H9 (cell line): Measurements from ENCODE around the gene KCTD21. TPM values are rescaled to one million over a fixed set of nuclear protein-coding genes. Genes with fewer than 3 reads are reported as not detected.

Source experiments
- DNase-seq: peaks from one replicate; pipeline ENCODE4 v3.0.0-alpha.2; 2017
- H2AFZ ChIP-seq: one replicate; pipeline ENCODE4 v1.6.1; 2013; ENCODE audit warnings: mild to moderate bottlenecking, low read length, control low read depth, moderate library complexity
- H2AK5ac ChIP-seq: 2 replicates; pipeline ENCODE4 v1.6.1; 2013; ENCODE audit warnings: low read length, control low read depth, mixed read lengths; ENCODE audit not compliant: insufficient read length
- H2BK120ac ChIP-seq: one replicate; pipeline ENCODE4 v1.6.1; 2013; ENCODE audit warnings: low read depth, mild to moderate bottlenecking, low read length, control low read depth, inconsistent platforms; ENCODE audit not compliant: poor library complexity, severe bottlenecking
- H2BK12ac ChIP-seq: 2 replicates; pipeline ENCODE4 v1.6.1; 2013; ENCODE audit warnings: low read length, control low read depth, mixed read lengths, low read depth; ENCODE audit not compliant: insufficient read length
- H2BK15ac ChIP-seq: 2 replicates; pipeline ENCODE4 v1.6.1; 2013; ENCODE audit warnings: low read depth, low read length, control low read depth
- H2BK20ac ChIP-seq: one replicate; pipeline ENCODE4 v1.6.1; 2013; ENCODE audit warnings: low read depth, mild to moderate bottlenecking, low read length, control low read depth, inconsistent platforms; ENCODE audit not compliant: poor library complexity, severe bottlenecking
- H2BK5ac ChIP-seq: 2 replicates; pipeline ENCODE4 v1.6.1; 2013; ENCODE audit warnings: low read length, control low read depth, mixed read lengths; ENCODE audit not compliant: insufficient read length
- H3K14ac ChIP-seq: 2 replicates; pipeline ENCODE4 v1.6.1; 2013; ENCODE audit warnings: low read length, control low read depth; ENCODE audit not compliant: insufficient read depth
- H3K18ac ChIP-seq: 2 replicates; pipeline ENCODE4 v1.6.1; 2013; ENCODE audit warnings: low read depth, mild to moderate bottlenecking, mixed read lengths, low read length, control low read depth; ENCODE audit not compliant: insufficient read length
- H3K23ac ChIP-seq: 2 replicates; pipeline ENCODE4 v1.6.1; 2013; ENCODE audit warnings: low read length, control low read depth, mixed read lengths, low read depth; ENCODE audit not compliant: insufficient read length
- H3K23me2 ChIP-seq: 2 replicates; pipeline ENCODE4 v1.6.1; 2013; ENCODE audit warnings: low read depth, mild to moderate bottlenecking, mixed read lengths, low read length, control low read depth; ENCODE audit not compliant: insufficient read length, poor library complexity, severe bottlenecking
- H3K27ac ChIP-seq: 2 replicates; pipeline ENCODE4 v1.5.1; 2013; ENCODE audit warnings: low read length, control low read depth, mixed read lengths, low read depth; ENCODE audit not compliant: insufficient read length
- H3K27me3 ChIP-seq: 2 replicates; pipeline ENCODE4 v1.6.1; 2013; ENCODE audit warnings: low read length, control low read depth, inconsistent platforms; ENCODE audit not compliant: insufficient read depth
- H3K4ac ChIP-seq: 2 replicates; pipeline ENCODE4 v1.6.1; 2013; ENCODE audit warnings: low read depth, mild to moderate bottlenecking, control low read depth, inconsistent platforms, low read length, moderate library complexity
- H3K4me1 ChIP-seq: 2 replicates; pipeline ENCODE4 v1.6.1; 2013; ENCODE audit warnings: low read length, control low read depth, inconsistent platforms; ENCODE audit not compliant: insufficient read depth
- H3K4me2 ChIP-seq: 2 replicates; pipeline ENCODE4 v1.6.1; 2013; ENCODE audit warnings: low read length, control low read depth, mixed read lengths; ENCODE audit not compliant: insufficient read length, insufficient read depth
- H3K56ac ChIP-seq: 2 replicates; pipeline ENCODE4 v1.6.1; 2013; ENCODE audit warnings: low read depth, mild to moderate bottlenecking, mixed read lengths, low read length, control low read depth; ENCODE audit not compliant: insufficient read length
- H3K79me1 ChIP-seq: 2 replicates; pipeline ENCODE4 v1.6.1; 2013; ENCODE audit warnings: low read depth, mild to moderate bottlenecking, moderate library complexity, low read length, control low read depth, inconsistent platforms; ENCODE audit not compliant: insufficient read depth, poor library complexity, severe bottlenecking
- H3K79me2 ChIP-seq: 2 replicates; pipeline ENCODE4 v1.6.1; 2013; ENCODE audit warnings: low read length, control low read depth, inconsistent platforms; ENCODE audit not compliant: insufficient read depth
- H3K9ac ChIP-seq: 2 replicates; pipeline ENCODE4 v1.6.1; 2013; ENCODE audit warnings: low read length, control low read depth, mixed read lengths; ENCODE audit not compliant: insufficient read length; ENCODE audit errors: extremely low read depth
- H3K9me3 ChIP-seq: one replicate; pipeline ENCODE4 v1.6.1; 2013; ENCODE audit warnings: low read depth, low read length, inconsistent platforms; ENCODE audit not compliant: control insufficient read depth
- H3T11ph ChIP-seq: one replicate; pipeline ENCODE4 v1.6.1; 2013; ENCODE audit warnings: mild to moderate bottlenecking, low read length, control low read depth, inconsistent platforms
- H4K20me1 ChIP-seq: one replicate; pipeline ENCODE4 v1.6.1; 2013; ENCODE audit not compliant: control insufficient read depth, insufficient read length, insufficient read depth
- H4K5ac ChIP-seq: 2 replicates; pipeline ENCODE4 v1.6.1; 2013; ENCODE audit warnings: low read depth, mild to moderate bottlenecking, mixed read lengths, low read length, control low read depth; ENCODE audit not compliant: insufficient read length
- H4K8ac ChIP-seq: replicated peaks from 2 replicates; pipeline ENCODE4 v1.6.1; 2013; ENCODE audit warnings: low read length, control low read depth, mixed read lengths, low read depth; ENCODE audit not compliant: insufficient read length
- H4K91ac ChIP-seq: 2 replicates; pipeline ENCODE4 v1.6.1; 2013; ENCODE audit warnings: low read depth, mild to moderate bottlenecking, moderate library complexity, mixed read lengths, low read length, control low read depth; ENCODE audit not compliant: insufficient read length
- H3K27ac Mint-ChIP-seq, 3 experiments: 2 replicates in 2 of 3; 3 replicates in 1 of 3; pipeline ENCODE4 v1.8.0; 2020 to 2021; ENCODE audit warnings: mixed read lengths in 3 of 3, mild to moderate bottlenecking in 1 of 3, moderate library complexity in 1 of 3
- H3K27me3 Mint-ChIP-seq: 2 replicates; pipeline ENCODE4 v1.8.0; 2021; ENCODE audit warnings: low read depth, mild to moderate bottlenecking, moderate library complexity, mixed read lengths
- H3K36me3 Mint-ChIP-seq, 3 experiments: 2 replicates in 2 of 3; 3 replicates in 1 of 3; pipeline ENCODE4 v1.8.0; 2020 to 2021; ENCODE audit warnings: low read depth in 3 of 3, mixed read lengths in 3 of 3; ENCODE audit not compliant: insufficient read depth in 1 of 3
- H3K4me1 Mint-ChIP-seq, 2 experiments: 2 replicates each; pipeline ENCODE4 v1.8.0; 2020; ENCODE audit warnings: mixed read lengths in 2 of 2
- H3K4me3 Mint-ChIP-seq, 2 experiments: 2 replicates in 1 of 2; 3 replicates in 1 of 2; pipeline ENCODE4 v1.8.0; 2020 to 2021; ENCODE audit warnings: mild to moderate bottlenecking in 2 of 2, mixed read lengths in 2 of 2, moderate library complexity in 1 of 2
- H3K9me3 Mint-ChIP-seq, 2 experiments: 2 replicates in 1 of 2; 3 replicates in 1 of 2; pipeline ENCODE4 v1.8.0; 2020; ENCODE audit warnings: mild to moderate bottlenecking in 2 of 2, mixed read lengths in 2 of 2, moderate library complexity in 1 of 2
- WGBS: extraction: QIAGEN DNeasy Blood & Tissue Kit; methylation state at CpG from one replicate; pipeline ENCODE4 v1.1.7; 2013; ENCODE audit warnings: missing lambda C conversion rate, low lambda C conversion rate, mixed read lengths; ENCODE audit not compliant: insufficient read length; ENCODE audit errors: extremely low coverage; 5-methylcytosine and 5-hydroxymethylcytosine counted together
- total RNA-seq: library from RNA; stranded (reverse); gene quantifications from 2 replicates; pipeline ENCODE4 v1.2.1, GENCODE V29; 2021
- TF ChIP-seq, protein P1 (sequence below): fragments of 200-600 bp; sonication (generic); conservative IDR thresholded peaks from 3 replicates; pipeline ENCODE4 v1.8.0; 2021; ENCODE audit warnings: antibody characterized with exemption, mild to moderate bottlenecking

Gene KCTD21
- total RNA-seq, 1 experiment from 2014 or later, result 4.0 TPM

DNA sequence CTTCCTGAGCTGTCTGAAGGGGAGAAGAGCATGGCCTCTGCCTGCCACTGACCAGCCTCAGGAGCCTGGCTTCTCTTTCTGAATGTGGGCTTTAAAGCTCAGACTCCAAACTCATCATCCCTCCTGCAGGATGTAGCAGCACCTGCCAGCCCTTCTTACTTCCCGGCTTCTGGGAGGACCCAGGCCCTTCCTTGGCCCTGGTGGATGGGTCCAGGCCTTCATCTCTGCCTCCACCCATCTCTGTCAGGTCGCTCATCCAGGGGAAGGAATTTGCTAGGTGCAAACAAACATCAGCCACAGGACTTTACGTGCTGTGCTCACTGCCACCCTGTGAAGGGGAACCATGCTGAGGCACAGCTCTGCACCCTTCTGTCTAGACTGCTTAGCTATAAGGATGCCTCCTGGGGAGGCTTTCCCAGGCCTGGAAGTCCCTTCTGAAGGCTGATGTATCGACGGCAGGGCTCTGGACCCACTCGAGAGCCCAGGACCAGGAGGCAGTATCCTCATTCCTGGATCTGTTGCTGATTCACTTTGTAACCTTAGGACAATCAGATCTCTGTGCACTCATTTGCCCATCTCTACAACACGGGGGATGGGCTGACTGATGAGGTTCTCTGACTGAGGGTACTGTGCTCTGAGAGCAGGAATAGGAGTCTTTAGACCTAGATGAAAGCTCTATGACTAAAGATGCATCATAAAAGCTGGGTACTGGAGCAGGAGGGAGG lies 31.2 kb upstream of the KCTD21 start:
- H3K9ac ChIP-seq, result no peak overlapping the region
- DNase-seq, result peak; percentile 12
- no peaks in the 10 kb centered on the region for H3K79me1 ChIP-seq
- peaks cover 0 to 20% (median 19%) of the 10 kb centered on the region in 3 experiments; a peak in 6 of 7 replicates for H3K36me3 Mint-ChIP-seq
- no peaks in the 10 kb centered on the region for H3K4me1 ChIP-seq
- TF ChIP-seq, protein P1, sequence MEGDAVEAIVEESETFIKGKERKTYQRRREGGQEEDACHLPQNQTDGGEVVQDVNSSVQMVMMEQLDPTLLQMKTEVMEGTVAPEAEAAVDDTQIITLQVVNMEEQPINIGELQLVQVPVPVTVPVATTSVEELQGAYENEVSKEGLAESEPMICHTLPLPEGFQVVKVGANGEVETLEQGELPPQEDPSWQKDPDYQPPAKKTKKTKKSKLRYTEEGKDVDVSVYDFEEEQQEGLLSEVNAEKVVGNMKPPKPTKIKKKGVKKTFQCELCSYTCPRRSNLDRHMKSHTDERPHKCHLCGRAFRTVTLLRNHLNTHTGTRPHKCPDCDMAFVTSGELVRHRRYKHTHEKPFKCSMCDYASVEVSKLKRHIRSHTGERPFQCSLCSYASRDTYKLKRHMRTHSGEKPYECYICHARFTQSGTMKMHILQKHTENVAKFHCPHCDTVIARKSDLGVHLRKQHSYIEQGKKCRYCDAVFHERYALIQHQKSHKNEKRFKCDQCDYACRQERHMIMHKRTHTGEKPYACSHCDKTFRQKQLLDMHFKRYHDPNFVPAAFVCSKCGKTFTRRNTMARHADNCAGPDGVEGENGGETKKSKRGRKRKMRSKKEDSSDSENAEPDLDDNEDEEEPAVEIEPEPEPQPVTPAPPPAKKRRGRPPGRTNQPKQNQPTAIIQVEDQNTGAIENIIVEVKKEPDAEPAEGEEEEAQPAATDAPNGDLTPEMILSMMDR, result no peak
- H4K8ac ChIP-seq, result no peak overlapping the region
- H2BK5ac ChIP-seq, result no peak overlapping the region
- H2AFZ ChIP-seq, result no peak overlapping the region
- no peaks in the 10 kb centered on the region for H3K4me1 Mint-ChIP-seq
- H3K4ac ChIP-seq, result no peak overlapping the region
- no peak overlapping the region for H3K4me2 ChIP-seq
- no peaks in the 10 kb centered on the region for H3K27me3 ChIP-seq
- no peak overlapping the region for H2BK20ac ChIP-seq
- H4K91ac ChIP-seq, result no peak overlapping the region
- H2BK120ac ChIP-seq, result no peak overlapping the region
- H4K5ac ChIP-seq, result no peak overlapping the region
- no peaks in the 10 kb centered on the region for H4K20me1 ChIP-seq
- H3K18ac ChIP-seq, result no peak overlapping the region
- H3K27ac ChIP-seq, result no peak overlapping the region
- no peaks in the 10 kb centered on the region for H3K9me3 Mint-ChIP-seq
- no peaks in the 10 kb centered on the region for H3K79me2 ChIP-seq
- no peak overlapping the region for H2BK12ac ChIP-seq
- WGBS, result no CpG with 5 or more reads among the region's 7 CpGs
- H3K14ac ChIP-seq, result no peak overlapping the region
- no peak overlapping the region for H3K4me3 Mint-ChIP-seq
- no peak overlapping the region for H3K27ac Mint-ChIP-seq
- no peak overlapping the region for H2AK5ac ChIP-seq
- no peak overlapping the region for H3K56ac ChIP-seq
- H3K27me3 Mint-ChIP-seq, result no peaks in the 10 kb centered on the region
- no peaks in the 10 kb centered on the region for H3K9me3 ChIP-seq
- H2BK15ac ChIP-seq, result no peak overlapping the region
- no peak overlapping the region for H3T11ph ChIP-seq
- H3K23ac ChIP-seq, result no peak overlapping the region
- H3K23me2 ChIP-seq, result no peaks in the 10 kb centered on the region
